ENCODE data around the gene EFNA3.

The EFNA3 gene

GRCh38 chr1:155131856-155132255, 53.2 kb downstream of the EFNA3 start:
- TF ChIP-seq CTCF (IDR thresholded peaks at IDR 0.05): no peak

- no peak for TF ChIP-seq CTCF (IDR thresholded peaks at IDR 0.05)
Measured at GRCh38 chr1:155133799-155134281, 55.2 kb downstream of the EFNA3 start.

GRCh38 chr1:155134322-155134721, 55.7 kb downstream of the EFNA3 start:
- TF ChIP-seq CTCF (IDR thresholded peaks at IDR 0.05): no peak

GRCh38 chr1:155134880-155135414, 56.3 kb downstream of the EFNA3 start:
- no peak for TF ChIP-seq CTCF (IDR thresholded peaks at IDR 0.05)

- no peak; the same call in 1 of the 2 replicates for TF ChIP-seq CTCF (IDR thresholded peaks at IDR 0.05)
Measured at GRCh38 chr1:155135415-155136028, 56.9 kb downstream of the EFNA3 start, which contains the start of gene SLC50A1. TSS of gene SLC50A1 (plus strand) at chr1:155135852. CDS start at chr1:155135912, 60 bp downstream.

- no peak for TF ChIP-seq CTCF (IDR thresholded peaks at IDR 0.05)
Measured at GRCh38 chr1:155136748-155137147, 58.1 kb downstream of the EFNA3 start.
